WERI-Rb-1 (cell line): ENCODE measurements around the gene RIMS4.

Experiments
- DNase-seq: peaks from one replicate; pipeline ENCODE4 v3.0.0-alpha.2; 2020
- H3K27ac ChIP-seq: fragments of 250-450 bp; sonication (Bioruptor Pico); 2 replicates; pipeline ENCODE4 v1.5.1; 2020; ENCODE audit warnings: mild to moderate bottlenecking, moderate library complexity
- H3K27me3 ChIP-seq: fragments of 250-450 bp; sonication (Bioruptor Pico); 2 replicates; pipeline ENCODE4 v1.5.1; 2021; ENCODE audit warnings: mild to moderate bottlenecking, low read depth, moderate library complexity; ENCODE audit not compliant: insufficient read depth, severe bottlenecking
- H3K36me3 ChIP-seq: fragments of 250-450 bp; sonication (Bioruptor Pico); 2 replicates; pipeline ENCODE4 v1.5.1; 2020; ENCODE audit warnings: mild to moderate bottlenecking, moderate library complexity
- H3K4me3 ChIP-seq: 2 replicates; pipeline ENCODE4 v1.5.1; 2011; ENCODE audit warnings: low read depth, mild to moderate bottlenecking, control low read depth, low read length
- H3K9me3 ChIP-seq: fragments of 250-450 bp; sonication (Bioruptor Pico); 2 replicates; pipeline ENCODE4 v1.5.1; 2021; ENCODE audit warnings: mild to moderate bottlenecking, moderate library complexity; ENCODE audit not compliant: severe bottlenecking
- TF ChIP-seq, protein P1 (sequence below): IDR thresholded peaks from 2 replicates; pipeline ENCODE4 v1.5.1; 2011; ENCODE audit warnings: low read depth, mild to moderate bottlenecking, control low read depth, inconsistent platforms, low read length

RIMS4 gene

GRCh38 chr20:44792796-44793195 is 17.6 kb downstream of the RIMS4 start:
- H3K36me3 ChIP-seq: peaks cover 4% of the 10 kb centered on the region
- DNase-seq: no peak
- no peaks in the 10 kb centered on the region for H3K9me3 ChIP-seq
- H3K27me3 ChIP-seq: no peaks in the 10 kb centered on the region
- TF ChIP-seq, protein P1, sequence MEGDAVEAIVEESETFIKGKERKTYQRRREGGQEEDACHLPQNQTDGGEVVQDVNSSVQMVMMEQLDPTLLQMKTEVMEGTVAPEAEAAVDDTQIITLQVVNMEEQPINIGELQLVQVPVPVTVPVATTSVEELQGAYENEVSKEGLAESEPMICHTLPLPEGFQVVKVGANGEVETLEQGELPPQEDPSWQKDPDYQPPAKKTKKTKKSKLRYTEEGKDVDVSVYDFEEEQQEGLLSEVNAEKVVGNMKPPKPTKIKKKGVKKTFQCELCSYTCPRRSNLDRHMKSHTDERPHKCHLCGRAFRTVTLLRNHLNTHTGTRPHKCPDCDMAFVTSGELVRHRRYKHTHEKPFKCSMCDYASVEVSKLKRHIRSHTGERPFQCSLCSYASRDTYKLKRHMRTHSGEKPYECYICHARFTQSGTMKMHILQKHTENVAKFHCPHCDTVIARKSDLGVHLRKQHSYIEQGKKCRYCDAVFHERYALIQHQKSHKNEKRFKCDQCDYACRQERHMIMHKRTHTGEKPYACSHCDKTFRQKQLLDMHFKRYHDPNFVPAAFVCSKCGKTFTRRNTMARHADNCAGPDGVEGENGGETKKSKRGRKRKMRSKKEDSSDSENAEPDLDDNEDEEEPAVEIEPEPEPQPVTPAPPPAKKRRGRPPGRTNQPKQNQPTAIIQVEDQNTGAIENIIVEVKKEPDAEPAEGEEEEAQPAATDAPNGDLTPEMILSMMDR: no peak
- no peak overlapping the region for H3K4me3 ChIP-seq
- H3K27ac ChIP-seq: no peak overlapping the region

GRCh38 chr20:44790638-44791393 is 19.5 kb downstream of the RIMS4 start:
- no peak for DNase-seq
- Histone ChIP-seq H3K36me3 (peaks cover 4% of the 10 kb centered on the region), H3K9me3 (no peaks in the 10 kb centered on the region), H3K4me3 (no peak overlapping the region), H3K27ac (no peak overlapping the region), H3K27me3 (no peaks in the 10 kb centered on the region)
- TF ChIP-seq, protein P1: no peak

DNA sequence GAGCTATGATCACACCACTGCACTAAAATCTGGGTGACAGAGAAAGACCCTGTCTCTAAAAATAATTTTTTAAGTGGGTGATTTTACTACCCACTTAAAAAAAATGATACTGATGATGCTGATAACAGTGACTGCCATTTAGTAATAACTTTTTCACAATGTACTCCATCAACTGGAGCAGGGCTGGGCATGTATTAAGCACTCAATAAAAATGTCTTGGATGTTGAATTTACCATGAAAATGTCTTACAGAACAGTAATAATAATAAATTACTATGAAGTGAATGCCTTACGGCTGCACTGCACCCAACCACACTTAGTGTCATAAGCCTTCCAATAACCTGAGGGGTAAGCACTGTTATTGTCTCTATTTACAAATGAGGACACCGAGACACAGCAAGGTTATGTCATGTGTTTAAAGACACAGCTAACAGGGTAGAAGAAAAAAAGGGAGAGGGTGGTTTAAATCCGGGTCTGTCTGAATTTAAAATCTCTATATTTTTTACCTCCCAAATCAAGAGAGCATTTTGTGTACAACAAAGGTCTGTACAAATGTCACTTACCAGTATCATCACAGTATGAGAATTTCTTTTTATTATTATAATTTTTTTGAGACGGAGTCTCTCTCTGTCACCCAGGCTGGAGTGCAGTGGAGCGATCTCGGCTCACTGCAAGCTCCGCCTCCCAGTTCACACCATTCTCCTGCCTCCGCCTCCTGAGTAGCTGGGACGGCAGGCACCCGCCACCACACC is 21.5 kb downstream of the RIMS4 start:
- Histone ChIP-seq H3K27ac (no peak overlapping the region), H3K27me3 (no peaks in the 10 kb centered on the region), H3K36me3 (no peaks in the 10 kb centered on the region), H3K9me3 (no peaks in the 10 kb centered on the region), H3K4me3 (no peak overlapping the region)
- no peak for DNase-seq
- TF ChIP-seq, protein P1: no peak

- no peak for DNase-seq
- Histone ChIP-seq H3K9me3 (no peaks in the 10 kb centered on the region), H3K36me3 (no peaks in the 10 kb centered on the region; the same call in 1 of the 2 replicates), H3K27ac (no peak overlapping the region), H3K27me3 (no peaks in the 10 kb centered on the region), H3K4me3 (no peak overlapping the region)
- TF ChIP-seq, protein P1: no peak
Observed at GRCh38 chr20:44787299-44787698, 23.0 kb downstream of the RIMS4 start.

GRCh38 chr20:44785768-44786167 is 24.6 kb downstream of the RIMS4 start:
- no peak for DNase-seq
- TF ChIP-seq, protein P1: peak; percentile 19; the same call in 1 of the 2 replicates
- H3K4me3 ChIP-seq: no peak overlapping the region

More at GRCh38 chr20:44785768-44786167, 24.6 kb downstream of the RIMS4 start:
- H3K36me3 ChIP-seq: no peaks in the 10 kb centered on the region; the same call in 1 of the 2 replicates
- H3K27me3 ChIP-seq: no peaks in the 10 kb centered on the region
- no peaks in the 10 kb centered on the region for H3K9me3 ChIP-seq
- no peak overlapping the region for H3K27ac ChIP-seq
